ENCODE measurements around the gene NSMCE4A.
"Not testable (repeated sequence)": the region's sequence is repeated elsewhere in the genome, so short reads cannot be mapped to it uniquely, and the experiment has no call there.

The NSMCE4A gene

GRCh38 chr10:121974535-121975294 is at the start of gene NSMCE4A:
Gene NSMCE4A (minus strand): TSS chr10:121975217. CDS start chr10:121975165, 52 bp downstream.
- ATAC-seq (peak; percentile 86), DNase-seq (peak; percentile 81)
- peaks cover 17% of the 10 kb centered on the region for H3K9me3 Mint-ChIP-seq
- peaks cover 18% of the 10 kb centered on the region for H3K4me1 Mint-ChIP-seq
- H3K27ac Mint-ChIP-seq = peak within 1 kb of the TSS; percentile 75
- H3K4me3 Mint-ChIP-seq = peak within 1 kb of the TSS; percentile 86
- H3K36me3 Mint-ChIP-seq (ENCODE audit: low read depth) = peaks cover 24% of the 10 kb centered on the region
- no peaks in the 10 kb centered on the region for H3K27me3 Mint-ChIP-seq

- not testable (repeated sequence) for H3K27ac Mint-ChIP-seq; DNase-seq; H3K4me3 Mint-ChIP-seq; H3K4me1 Mint-ChIP-seq; H3K36me3 Mint-ChIP-seq (ENCODE audit: low read depth); ATAC-seq; H3K27me3 Mint-ChIP-seq; H3K9me3 Mint-ChIP-seq
Observed at GRCh38 chr10:122023257-122023656, 48.2 kb upstream of the NSMCE4A start.

GRCh38 chr10:122022276-122022675 is 47.3 kb upstream of the NSMCE4A start:
- ATAC-seq (no peak), DNase-seq (no peak)
- Mint-ChIP-seq H3K4me3 (no peak overlapping the region), H3K36me3 (ENCODE audit: low read depth) (no peaks in the 10 kb centered on the region), H3K27me3 (peaks cover 1% of the 10 kb centered on the region), H3K27ac (no peak overlapping the region), H3K9me3 (peaks cover 4% of the 10 kb centered on the region), H3K4me1 (no peaks in the 10 kb centered on the region)

- H3K9me3 Mint-ChIP-seq = peaks cover 4% of the 10 kb centered on the region
- peaks cover 1% of the 10 kb centered on the region for H3K27me3 Mint-ChIP-seq
- no peaks in the 10 kb centered on the region for H3K4me1 Mint-ChIP-seq
- no peaks in the 10 kb centered on the region for H3K36me3 Mint-ChIP-seq (ENCODE audit: low read depth)
- DNase-seq = no peak
- no peak for ATAC-seq
- no peak overlapping the region for H3K27ac Mint-ChIP-seq
- H3K4me3 Mint-ChIP-seq = no peak overlapping the region
Observed at GRCh38 chr10:122021828-122022227, 46.8 kb upstream of the NSMCE4A start.

GRCh38 chr10:122021379-122021778 is 46.4 kb upstream of the NSMCE4A start:
- DNase-seq (no peak), ATAC-seq (no peak)
- Mint-ChIP-seq H3K27ac (no peak overlapping the region), H3K27me3 (peaks cover 1% of the 10 kb centered on the region), H3K36me3 (ENCODE audit: low read depth) (no peaks in the 10 kb centered on the region), H3K9me3 (peaks cover 4% of the 10 kb centered on the region), H3K4me3 (no peak overlapping the region), H3K4me1 (no peaks in the 10 kb centered on the region)

- H3K27me3 Mint-ChIP-seq = peaks cover 1% of the 10 kb centered on the region
- no peak overlapping the region for H3K27ac Mint-ChIP-seq
- peaks cover 4% of the 10 kb centered on the region for H3K9me3 Mint-ChIP-seq
- DNase-seq = no peak
- no peak for ATAC-seq
- H3K4me1 Mint-ChIP-seq = no peaks in the 10 kb centered on the region
- no peaks in the 10 kb centered on the region for H3K36me3 Mint-ChIP-seq (ENCODE audit: low read depth)
- H3K4me3 Mint-ChIP-seq = no peak overlapping the region
Observed at GRCh38 chr10:122020226-122020625, 45.2 kb upstream of the NSMCE4A start.

GRCh38 chr10:122019414-122019975 is 44.5 kb upstream of the NSMCE4A start:
- DNase-seq (no peak), ATAC-seq (no peak)
- H3K27me3 Mint-ChIP-seq = peaks cover 1% of the 10 kb centered on the region
- H3K4me1 Mint-ChIP-seq = no peaks in the 10 kb centered on the region
- H3K9me3 Mint-ChIP-seq = peaks cover 4% of the 10 kb centered on the region
- H3K4me3 Mint-ChIP-seq = no peak overlapping the region
- no peaks in the 10 kb centered on the region for H3K36me3 Mint-ChIP-seq (ENCODE audit: low read depth)
- no peak overlapping the region for H3K27ac Mint-ChIP-seq

- no peaks in the 10 kb centered on the region for H3K36me3 Mint-ChIP-seq (ENCODE audit: low read depth)
Observed at GRCh38 chr10:122018951-122019413, 44.0 kb upstream of the NSMCE4A start.

GRCh38 chr10:122018491-122018890 is 43.5 kb upstream of the NSMCE4A start:
- ATAC-seq = no peak
- H3K36me3 Mint-ChIP-seq (ENCODE audit: low read depth) = no peaks in the 10 kb centered on the region
- no peak overlapping the region for H3K27ac Mint-ChIP-seq
- peaks cover 4% of the 10 kb centered on the region for H3K9me3 Mint-ChIP-seq
- no peaks in the 10 kb centered on the region for H3K4me1 Mint-ChIP-seq
- H3K27me3 Mint-ChIP-seq = peaks cover 1% of the 10 kb centered on the region
- H3K4me3 Mint-ChIP-seq = no peak overlapping the region
- DNase-seq = no peak

More at GRCh38 chr10:122018951-122019413, 44.0 kb upstream of the NSMCE4A start:
- Mint-ChIP-seq H3K27ac (no peak overlapping the region), H3K27me3 (peaks cover 1% of the 10 kb centered on the region), H3K4me3 (no peak overlapping the region), H3K9me3 (peaks cover 4% of the 10 kb centered on the region), H3K4me1 (no peaks in the 10 kb centered on the region)
- ATAC-seq (no peak), DNase-seq (no peak)

- H3K9me3 Mint-ChIP-seq; H3K36me3 Mint-ChIP-seq (ENCODE audit: low read depth); H3K4me1 Mint-ChIP-seq; DNase-seq; H3K4me3 Mint-ChIP-seq; ATAC-seq; H3K27ac Mint-ChIP-seq; H3K27me3 Mint-ChIP-seq: not testable (repeated sequence)
Observed at GRCh38 chr10:122017926-122018325, 42.9 kb upstream of the NSMCE4A start.

- no peaks in the 10 kb centered on the region for H3K9me3 Mint-ChIP-seq
- no peaks in the 10 kb centered on the region for H3K36me3 Mint-ChIP-seq (ENCODE audit: low read depth)
- no peak for ATAC-seq
- H3K27ac Mint-ChIP-seq = no peak overlapping the region
- H3K4me3 Mint-ChIP-seq = no peak overlapping the region
- peaks cover 8% of the 10 kb centered on the region for H3K27me3 Mint-ChIP-seq
- no peak for DNase-seq
- H3K4me1 Mint-ChIP-seq = no peaks in the 10 kb centered on the region
Observed at GRCh38 chr10:122014652-122015248, 39.7 kb upstream of the NSMCE4A start.

GRCh38 chr10:122013311-122013780 is 38.3 kb upstream of the NSMCE4A start:
- H3K4me1 Mint-ChIP-seq = no peaks in the 10 kb centered on the region
- no peaks in the 10 kb centered on the region for H3K9me3 Mint-ChIP-seq
- H3K27me3 Mint-ChIP-seq = peaks cover 13% of the 10 kb centered on the region
- no peaks in the 10 kb centered on the region for H3K36me3 Mint-ChIP-seq (ENCODE audit: low read depth)
- no peak overlapping the region for H3K27ac Mint-ChIP-seq
- ATAC-seq (no peak), DNase-seq (no peak)
- H3K4me3 Mint-ChIP-seq = no peak overlapping the region

- Mint-ChIP-seq H3K4me3 (no peak overlapping the region), H3K9me3 (no peaks in the 10 kb centered on the region), H3K27me3 (peaks cover 15% of the 10 kb centered on the region), H3K36me3 (ENCODE audit: low read depth) (no peaks in the 10 kb centered on the region), H3K27ac (no peak overlapping the region), H3K4me1 (no peaks in the 10 kb centered on the region)
- ATAC-seq (no peak), DNase-seq (no peak)
Observed at GRCh38 chr10:122012731-122013130, 37.7 kb upstream of the NSMCE4A start.

- no peaks in the 10 kb centered on the region for H3K9me3 Mint-ChIP-seq
Observed at GRCh38 chr10:122010405-122011050, 35.5 kb upstream of the NSMCE4A start.

More at GRCh38 chr10:122010405-122011050, 35.5 kb upstream of the NSMCE4A start:
- DNase-seq (no peak), ATAC-seq (no peak)
- Mint-ChIP-seq H3K4me3 (no peak overlapping the region), H3K36me3 (ENCODE audit: low read depth) (no peaks in the 10 kb centered on the region), H3K27ac (no peak overlapping the region), H3K4me1 (no peaks in the 10 kb centered on the region), H3K27me3 (peaks cover 17% of the 10 kb centered on the region)
